ENCODE results near the gene SIT1.

The SIT1 gene

GRCh38 chr9:35650341-35651158 is at the start of gene SIT1:
Gene SIT1, minus strand, starts transcription at chr9:35650931. Its CDS starts 78 bp downstream, at chr9:35650853.
- peak in 1 of 4 experiments; percentile 19 for DNase-seq

- no peak for DNase-seq
Observed at GRCh38 chr9:35700031-35700430, 49.3 kb upstream of the SIT1 start.

- no peak for DNase-seq
Observed at GRCh38 chr9:35698231-35698630, 47.5 kb upstream of the SIT1 start.

GRCh38 chr9:35697486-35697885 is 46.8 kb upstream of the SIT1 start:
- no peak for DNase-seq

- DNase-seq, result peak; percentile 12 to 38 (median 20)
Observed at GRCh38 chr9:35696520-35697215, 45.9 kb upstream of the SIT1 start.

GRCh38 chr9:35695943-35696401 is 45.2 kb upstream of the SIT1 start:
- no peak for DNase-seq

GRCh38 chr9:35691757-35692301 is 41.1 kb upstream of the SIT1 start:
- DNase-seq, result no peak

GRCh38 chr9:35691334-35691650 is 40.6 kb upstream of the SIT1 start:
- DNase-seq, result no peak

GRCh38 chr9:35690614-35691333 is 40.0 kb upstream of the SIT1 start:
- no peak for DNase-seq

GRCh38 chr9:35690294-35690613 is 39.5 kb upstream of the SIT1 start:
- no peak for DNase-seq

GRCh38 chr9:35689542-35690293 is 39.0 kb upstream of the SIT1 start, which contains the start of gene TPM2:
Gene TPM2, minus strand, starts transcription at chr9:35689925. Its CDS starts 108 bp downstream, at chr9:35689817.
- no peak for DNase-seq

GRCh38 chr9:35688558-35689541 is 38.1 kb upstream of the SIT1 start:
- no peak for DNase-seq

GRCh38 chr9:35687972-35688557 is 37.3 kb upstream of the SIT1 start:
- no peak for DNase-seq

- no peak for DNase-seq
Observed at GRCh38 chr9:35687306-35687705, 36.6 kb upstream of the SIT1 start.

GRCh38 chr9:35686222-35687203 is 35.8 kb upstream of the SIT1 start:
- no peak for DNase-seq

GRCh38 chr9:35685506-35685905 is 34.8 kb upstream of the SIT1 start:
- no peak for DNase-seq

GRCh38 chr9:35684921-35685320 is 34.2 kb upstream of the SIT1 start:
- no peak for DNase-seq

GRCh38 chr9:35683323-35683722 is 32.6 kb upstream of the SIT1 start:
- no peak for DNase-seq

GRCh38 chr9:35682520-35683315 is 32.0 kb upstream of the SIT1 start:
- DNase-seq, result no peak
